ENCODE results near the gene KAZN. TPM values are rescaled to one million over a fixed set of nuclear protein-coding genes. Genes with fewer than 3 reads are reported as not detected.

KAZN gene
- total and polyA plus RNA-seq, 2 donors from 2014 or later = 17.4 to 60.8 TPM

- Histone ChIP-seq H3K27me3 (ENCODE audit: control insufficient read depth, insufficient read depth, low read length) (no peaks in the 10 kb centered on the region), H3K4me1 (ENCODE audit: control insufficient read depth in 2 of 3, insufficient read depth in 2 of 3, low read depth in 1 of 3, low read length in 3 of 3) (peaks cover 0 to 44% (median 30%) of the 10 kb centered on the region in 3 donors), H3K9ac (ENCODE audit: low read length in 3 of 3) (peak overlapping the region; percentile 0 to 93 (median 85)), H3K9me3 (ENCODE audit: control insufficient read depth in 2 of 3, insufficient read depth in 1 of 3, low read length in 3 of 3) (no peaks in the 10 kb centered on the region), H3K27ac (ENCODE audit: low read depth in 2 of 2, low read length in 2 of 2) (peak overlapping the region; percentile 83 to 93), H3K4me3 (ENCODE audit: low read length in 3 of 3) (peak overlapping the region; percentile 40 to 97 (median 92)), H3K36me3 (ENCODE audit: control insufficient read depth in 2 of 3, insufficient read depth in 3 of 3, low read length in 3 of 3) (no peaks in the 10 kb centered on the region)
- TF ChIP-seq, protein P1, sequence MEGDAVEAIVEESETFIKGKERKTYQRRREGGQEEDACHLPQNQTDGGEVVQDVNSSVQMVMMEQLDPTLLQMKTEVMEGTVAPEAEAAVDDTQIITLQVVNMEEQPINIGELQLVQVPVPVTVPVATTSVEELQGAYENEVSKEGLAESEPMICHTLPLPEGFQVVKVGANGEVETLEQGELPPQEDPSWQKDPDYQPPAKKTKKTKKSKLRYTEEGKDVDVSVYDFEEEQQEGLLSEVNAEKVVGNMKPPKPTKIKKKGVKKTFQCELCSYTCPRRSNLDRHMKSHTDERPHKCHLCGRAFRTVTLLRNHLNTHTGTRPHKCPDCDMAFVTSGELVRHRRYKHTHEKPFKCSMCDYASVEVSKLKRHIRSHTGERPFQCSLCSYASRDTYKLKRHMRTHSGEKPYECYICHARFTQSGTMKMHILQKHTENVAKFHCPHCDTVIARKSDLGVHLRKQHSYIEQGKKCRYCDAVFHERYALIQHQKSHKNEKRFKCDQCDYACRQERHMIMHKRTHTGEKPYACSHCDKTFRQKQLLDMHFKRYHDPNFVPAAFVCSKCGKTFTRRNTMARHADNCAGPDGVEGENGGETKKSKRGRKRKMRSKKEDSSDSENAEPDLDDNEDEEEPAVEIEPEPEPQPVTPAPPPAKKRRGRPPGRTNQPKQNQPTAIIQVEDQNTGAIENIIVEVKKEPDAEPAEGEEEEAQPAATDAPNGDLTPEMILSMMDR (IDR thresholded peaks at IDR 0.05; ENCODE audit: borderline replicate concordance, extremely low read depth, insufficient read depth) = no peak
- intact Hi-C loops (cut with DNase I) = loop anchor here (5.0 kb wide), 1 partner anchor 118 kb away; no protein-coding TSS in a partner anchor
- FAIRE-seq (no peak), DNase-seq (peak; percentile 39 to 88 (median 53))
Measured at GRCh38 chr1:15154480-15155036, 556.1 kb downstream of the KAZN start.

DNA sequence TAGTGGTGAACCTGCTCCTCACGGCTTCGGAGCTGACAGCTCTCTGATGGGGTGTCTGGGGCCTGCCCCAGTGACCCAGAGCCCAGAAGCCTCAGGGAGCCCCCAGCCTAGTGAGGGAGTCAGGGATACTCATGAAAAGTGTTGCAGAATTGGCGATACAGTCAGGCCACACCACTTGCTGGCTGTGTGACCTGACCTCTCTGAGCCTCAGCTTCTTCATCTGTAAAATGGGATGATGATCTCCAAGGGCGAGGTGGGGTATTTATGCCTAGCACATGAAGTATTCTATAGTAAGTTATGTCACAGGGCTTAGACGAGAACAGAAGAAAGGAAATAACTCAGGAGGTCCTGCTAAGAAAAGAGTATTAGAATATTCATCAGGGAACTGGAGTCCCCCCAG is 556.7 kb downstream of the KAZN start:
- H3K27me3 ChIP-seq (ENCODE audit: control insufficient read depth, insufficient read depth, low read length) = no peaks in the 10 kb centered on the region
- peak overlapping the region; percentile 83 to 93 for H3K27ac ChIP-seq (ENCODE audit: low read depth in 2 of 2, low read length in 2 of 2)
- peaks cover 0 to 46% (median 35%) of the 10 kb centered on the region in 3 donors for H3K4me1 ChIP-seq (ENCODE audit: control insufficient read depth in 2 of 3, insufficient read depth in 2 of 3, low read depth in 1 of 3, low read length in 3 of 3)
- intact Hi-C loops (cut with DNase I) = no loop called here
- peak overlapping the region in 1 of 3 donors; percentile 93 for H3K9ac ChIP-seq (ENCODE audit: low read length in 3 of 3)
- no peak for DNase-seq
- no peak for FAIRE-seq
- peak overlapping the region in 2 of 3 donors; percentile 29 to 97 for H3K4me3 ChIP-seq (ENCODE audit: low read length in 3 of 3)
- no peaks in the 10 kb centered on the region for H3K36me3 ChIP-seq (ENCODE audit: control insufficient read depth in 2 of 3, insufficient read depth in 3 of 3, low read length in 3 of 3)
- no peaks in the 10 kb centered on the region for H3K9me3 ChIP-seq (ENCODE audit: control insufficient read depth in 2 of 3, insufficient read depth in 1 of 3, low read length in 3 of 3)
- TF ChIP-seq, protein P1 (IDR thresholded peaks at IDR 0.05; ENCODE audit: borderline replicate concordance, extremely low read depth, insufficient read depth) = no peak

- peak overlapping the region in 2 of 3 donors; percentile 45 to 97 for H3K4me3 ChIP-seq (ENCODE audit: low read length in 3 of 3)
- H3K36me3 ChIP-seq (ENCODE audit: control insufficient read depth in 2 of 3, insufficient read depth in 3 of 3, low read length in 3 of 3) = no peaks in the 10 kb centered on the region
- H3K27ac ChIP-seq (ENCODE audit: low read depth in 2 of 2, low read length in 2 of 2) = peak overlapping the region; percentile 83 to 93
- DNase-seq (peak in 4 of 5 donors; percentile 42 to 77 (median 52)), FAIRE-seq (no peak)
- TF ChIP-seq, protein P1 (IDR thresholded peaks at IDR 0.05; ENCODE audit: borderline replicate concordance, extremely low read depth, insufficient read depth) = no peak
- peaks cover 0 to 49% (median 35%) of the 10 kb centered on the region in 3 donors for H3K4me1 ChIP-seq (ENCODE audit: control insufficient read depth in 2 of 3, insufficient read depth in 2 of 3, low read depth in 1 of 3, low read length in 3 of 3)
- H3K9ac ChIP-seq (ENCODE audit: low read length in 3 of 3) = peak overlapping the region in 2 of 3 donors; percentile 39 to 93
- intact Hi-C loops (cut with DNase I) = no loop called here
- H3K27me3 ChIP-seq (ENCODE audit: control insufficient read depth, insufficient read depth, low read length) = no peaks in the 10 kb centered on the region
- H3K9me3 ChIP-seq (ENCODE audit: control insufficient read depth in 2 of 3, insufficient read depth in 1 of 3, low read length in 3 of 3) = no peaks in the 10 kb centered on the region
Measured at GRCh38 chr1:15155888-15156741, 557.6 kb downstream of the KAZN start.

All from kidney (tissue), 14 donors.